HepG2 (cell line): Measurements from ENCODE around the gene BDH2. TPM values are rescaled to one million over a fixed set of nuclear protein-coding genes. Genes with fewer than 3 reads are reported as not detected.
A peak's percentile ranks its signal among the peaks of the same experiment; 100 is the strongest.

ENCODE experiments used
- BCL3 ChIP-seq: sonication (generic); formaldehyde crosslinking; IDR thresholded peaks from 2 replicates; pipeline ENCODE4 v1.5.1; 2020; ENCODE audit warnings: mild to moderate bottlenecking, missing genetic modification reagents, moderate library complexity
- CREBL2 ChIP-seq: sonication (generic); formaldehyde crosslinking; IDR thresholded peaks from 2 replicates; pipeline ENCODE4 v1.8.1; 2023; ENCODE audit warnings: missing genetic modification reagents, mild to moderate bottlenecking, borderline replicate concordance
- DPF2 ChIP-seq: sonication (generic); formaldehyde crosslinking; IDR thresholded peaks from 2 replicates; pipeline ENCODE4 v1.4.0; 2020; ENCODE audit warnings: mild to moderate bottlenecking, low read depth, missing genetic modification reagents, borderline replicate concordance
- NFAT5 ChIP-seq: sonication (generic); formaldehyde crosslinking; IDR thresholded peaks from 2 replicates; pipeline ENCODE4 v1.4.0; 2020; ENCODE audit warnings: missing genetic modification reagents
- ONECUT2 ChIP-seq: sonication (generic); formaldehyde crosslinking; IDR thresholded peaks from 2 replicates; pipeline ENCODE4 v1.4.0; 2020; ENCODE audit warnings: missing genetic modification reagents
- SP1 ChIP-seq, 2 experiments: fragments of 450-650 bp in 1 of 2; sonication (generic) in 1 of 2; formaldehyde crosslinking in 1 of 2; IDR thresholded peaks; 2 replicates each; pipeline versions ENCODE4 v1.4.0 to v1.6.1; 2016 to 2020; ENCODE audit warnings: missing genetic modification reagents in 1 of 2
- TRAFD1 ChIP-seq: sonication (generic); formaldehyde crosslinking; IDR thresholded peaks from 2 replicates; pipeline ENCODE4 v1.5.1; 2020; ENCODE audit warnings: missing genetic modification reagents, mild to moderate bottlenecking, borderline replicate concordance
- ZBTB10 ChIP-seq: sonication (generic); formaldehyde crosslinking; IDR thresholded peaks from 2 replicates; pipeline ENCODE4 v1.4.0; 2020; ENCODE audit warnings: missing genetic modification reagents, borderline replicate concordance
- ZBTB3 ChIP-seq: sonication (generic); formaldehyde crosslinking; IDR thresholded peaks from 2 replicates; pipeline ENCODE4 v1.4.0; 2020; ENCODE audit warnings: low read depth, mild to moderate bottlenecking, moderate library complexity, missing genetic modification reagents, borderline replicate concordance
- ZEB1 ChIP-seq: IDR thresholded peaks from 2 replicates; pipeline ENCODE4 v1.6.1; 2012; ENCODE audit warnings: mild to moderate bottlenecking, low read depth, inconsistent platforms; ENCODE audit not compliant: insufficient replicate concordance
- ZNF18 ChIP-seq: sonication (generic); formaldehyde crosslinking; IDR thresholded peaks from 2 replicates; pipeline ENCODE4 v1.8.0; 2022; ENCODE audit warnings: mild to moderate bottlenecking, missing genetic modification reagents; ENCODE audit not compliant: insufficient replicate concordance
- ZNF451 ChIP-seq: sonication (generic); formaldehyde crosslinking; IDR thresholded peaks from 2 replicates; pipeline ENCODE4 v1.5.0; 2020; ENCODE audit warnings: mild to moderate bottlenecking, missing genetic modification reagents
- ZNF549 ChIP-seq: sonication (generic); formaldehyde crosslinking; IDR thresholded peaks from 2 replicates; pipeline ENCODE4 v1.5.0; 2020; ENCODE audit warnings: missing genetic modification reagents
- ZNF7 ChIP-seq: IDR thresholded peaks from 2 replicates; pipeline ENCODE4 v1.6.1; 2016; ENCODE audit warnings: missing biosample characterization, missing genetic modification reagents
- ZNF780A ChIP-seq: sonication (generic); formaldehyde crosslinking; IDR thresholded peaks from 2 replicates; pipeline ENCODE4 v1.8.0; 2022; ENCODE audit warnings: mild to moderate bottlenecking, missing genetic modification reagents, moderate library complexity
- ZNF790 ChIP-seq: sonication (generic); formaldehyde crosslinking; IDR thresholded peaks from 2 replicates; pipeline ENCODE4 v1.8.0; 2022; ENCODE audit warnings: missing genetic modification reagents, mild to moderate bottlenecking, borderline replicate concordance
- polyA plus RNA-seq, 8 experiments: library from polyadenylated mRNA; depleted of rRNA in 3 of 8; stranded (reverse) in 7 of 8; unstranded in 1 of 8; fragments of >200 nt; fragmentation: Illumina TruSeq in 4 of 8; extraction: Trizol in 4 of 8; gene quantifications; 2 replicates each; pipeline versions ENCODE4 v1.2.1 to v1.2.3, GENCODE V29; 2011 to 2016; ENCODE audit warnings: low read depth in 4 of 8, missing spikeins in 1 of 8, mixed read lengths in 1 of 8; ENCODE audit not compliant: insufficient read depth in 1 of 8
- total RNA-seq, 5 experiments: library from RNA; depleted of rRNA; stranded (reverse); fragments of >200 nt; fragmentation: Illumina TruSeq; extraction: Trizol; gene quantifications; 2 replicates each; pipeline ENCODE4 v1.2.3, GENCODE V29; 2016; ENCODE audit warnings: low read depth in 1 of 5

Gene BDH2
- total and polyA plus RNA-seq, 2 of the 13 experiments (the other 11 are each of a cell fraction or from before 2014, with no cell fraction given) = 34.8 to 46.2 TPM

- TF ChIP-seq NFAT5 (CRISPR knock-in tag) = no peak
- TF ChIP-seq BCL3 (CRISPR knock-in tag) = no peak; the same call in 1 of the 2 replicates
- TF ChIP-seq TRAFD1 (CRISPR knock-in tag) = no peak
- no peak for TF ChIP-seq SP1 (IDR thresholded peaks at IDR 0.05)
- no peak for TF ChIP-seq SP1 (CRISPR knock-in tag; IDR thresholded peaks at IDR 0.05)
- TF ChIP-seq ZBTB10 = no peak
- TF ChIP-seq ZNF790 (CRISPR knock-in tag) = no peak
- peak; percentile 32 for TF ChIP-seq DPF2 (CRISPR knock-in tag)
- TF ChIP-seq ZNF451 (CRISPR knock-in tag) = 0 out of 2 replicates have a peak, but pooled peaks have one; percentile 41
- TF ChIP-seq ZNF7 (CRISPR knock-in tag) = no peak
- no peak for TF ChIP-seq ZNF549
- TF ChIP-seq ONECUT2 = 0 out of 2 replicates have a peak, but pooled peaks have one; percentile 18
- no peak for TF ChIP-seq CREBL2 (CRISPR knock-in tag)
- TF ChIP-seq ZBTB3 (CRISPR knock-in tag) = no peak
- no peak for TF ChIP-seq ZEB1
- no peak for TF ChIP-seq ZNF18
- no peak for TF ChIP-seq ZNF780A (CRISPR knock-in tag)
Observed at GRCh38 chr4:103075435-103075893, 24.2 kb downstream of the BDH2 start (continued).
